Activated T-cell treated with anti-CD3 and anti-CD28 coated beads, Interleukin-2, amount 50 U/mL, for 72 hours (primary cell): ENCODE measurements around the gene PRR35. TPM values are rescaled to one million over a fixed set of nuclear protein-coding genes. Genes with fewer than 3 reads are reported as not detected.

Source experiments
- ATAC-seq, 2 donors: fragments of 150-1000 bp; cut with Tn5 transposase; replicated peaks in 1 of 2; 2 replicates each; pipeline ENCODE4 v1.10.0; 2021; ENCODE audit warnings: moderate library complexity in 2 of 2, mild to moderate bottlenecking in 1 of 2
- DNase-seq, 2 donors: peaks; one replicate each; pipeline ENCODE4 v3.0.0; 2021 to 2022; ENCODE audit warnings: mixed read lengths in 1 of 2
- H3K27ac Mint-ChIP-seq: one replicate; pipeline ENCODE4 v1.8.0; 2022; ENCODE audit warnings: mild to moderate bottlenecking, moderate library complexity, mixed read lengths
- H3K27me3 Mint-ChIP-seq: one replicate; pipeline ENCODE4 v1.8.0; 2022; ENCODE audit warnings: low read depth, mixed read lengths
- H3K36me3 Mint-ChIP-seq, 2 donors: one replicate each; pipeline ENCODE4 v1.8.0; 2022; ENCODE audit warnings: mixed read lengths in 2 of 2, mild to moderate bottlenecking in 1 of 2; ENCODE audit not compliant: insufficient read depth in 2 of 2
- H3K4me1 Mint-ChIP-seq: one replicate; pipeline ENCODE4 v1.8.0; 2022; ENCODE audit warnings: low read depth, mixed read lengths
- H3K4me3 Mint-ChIP-seq, 2 donors: one replicate each; pipeline ENCODE4 v1.8.0; 2022; ENCODE audit warnings: mild to moderate bottlenecking in 2 of 2, mixed read lengths in 2 of 2, moderate library complexity in 2 of 2
- H3K9me3 Mint-ChIP-seq, 2 donors: one replicate each; pipeline ENCODE4 v1.8.0; 2022; ENCODE audit warnings: mixed read lengths in 2 of 2
- total RNA-seq, 2 donors: library from RNA; stranded (reverse); gene quantifications; one replicate each; pipeline ENCODE4 v1.2.3, GENCODE V29; 2022

PRR35 gene
- total RNA-seq, 2 donors from 2014 or later, result 0.10 TPM; not detected in 1

- Mint-ChIP-seq H3K36me3 (peaks cover 2 to 3% of the 10 kb centered on the region in 2 donors), H3K4me3 (no peak overlapping the region), H3K27me3 (no peaks in the 10 kb centered on the region), H3K27ac (no peak overlapping the region), H3K4me1 (peaks cover 19% of the 10 kb centered on the region), H3K9me3 (no peaks in the 10 kb centered on the region)
- no peak for ATAC-seq
- DNase-seq, result no peak
Measured at GRCh38 chr16:533391-534123, 26.6 kb upstream of the PRR35 start.

GRCh38 chr16:534135-534534 is 26.1 kb upstream of the PRR35 start:
- no peaks in the 10 kb centered on the region for H3K9me3 Mint-ChIP-seq
- no peaks in the 10 kb centered on the region for H3K27me3 Mint-ChIP-seq
- H3K4me1 Mint-ChIP-seq, result peaks cover 14% of the 10 kb centered on the region
- H3K4me3 Mint-ChIP-seq, result no peak overlapping the region
- ATAC-seq (no peak), DNase-seq (no peak)
- peaks cover 0 to 3% of the 10 kb centered on the region in 2 donors for H3K36me3 Mint-ChIP-seq
- H3K27ac Mint-ChIP-seq, result no peak overlapping the region

- DNase-seq (no peak), ATAC-seq (no peak)
- Mint-ChIP-seq H3K9me3 (no peaks in the 10 kb centered on the region), H3K27me3 (no peaks in the 10 kb centered on the region), H3K4me1 (peaks cover 6% of the 10 kb centered on the region), H3K36me3 (peaks cover 0 to 2% of the 10 kb centered on the region in 2 donors), H3K4me3 (no peak overlapping the region), H3K27ac (no peak overlapping the region)
Measured at GRCh38 chr16:534856-535445, 25.2 kb upstream of the PRR35 start.

- Mint-ChIP-seq H3K36me3 (no peaks in the 10 kb centered on the region), H3K4me1 (no peaks in the 10 kb centered on the region), H3K27me3 (no peaks in the 10 kb centered on the region), H3K27ac (no peak overlapping the region), H3K4me3 (no peak overlapping the region), H3K9me3 (no peaks in the 10 kb centered on the region)
- DNase-seq (no peak), ATAC-seq (peak; percentile 36 to 38)
Measured at GRCh38 chr16:535446-536405, 24.5 kb upstream of the PRR35 start.

GRCh38 chr16:536746-537145 is 23.4 kb upstream of the PRR35 start:
- ATAC-seq, result no peak
- DNase-seq, result no peak
- H3K36me3 Mint-ChIP-seq, result no peaks in the 10 kb centered on the region

GRCh38 chr16:537415-538335 is 22.5 kb upstream of the PRR35 start:
- no peak for ATAC-seq
- no peaks in the 10 kb centered on the region for H3K27me3 Mint-ChIP-seq
- H3K27ac Mint-ChIP-seq, result no peak overlapping the region
- no peak overlapping the region for H3K4me3 Mint-ChIP-seq
- no peak for DNase-seq
- peaks cover 0 to 1% of the 10 kb centered on the region in 2 donors for H3K36me3 Mint-ChIP-seq
- no peaks in the 10 kb centered on the region for H3K4me1 Mint-ChIP-seq
- H3K9me3 Mint-ChIP-seq, result no peaks in the 10 kb centered on the region

More at GRCh38 chr16:536746-537145, 23.4 kb upstream of the PRR35 start:
- Mint-ChIP-seq H3K9me3 (no peaks in the 10 kb centered on the region), H3K27ac (no peak overlapping the region), H3K27me3 (no peaks in the 10 kb centered on the region), H3K4me1 (no peaks in the 10 kb centered on the region), H3K4me3 (no peak overlapping the region)

GRCh38 chr16:539901-540530 is 20.2 kb upstream of the PRR35 start:
- H3K27ac Mint-ChIP-seq, result peak overlapping the region; percentile 10
- ATAC-seq (no peak), DNase-seq (no peak)
- peaks cover 0 to 1% of the 10 kb centered on the region in 2 donors for H3K36me3 Mint-ChIP-seq
- H3K27me3 Mint-ChIP-seq, result no peaks in the 10 kb centered on the region
- no peaks in the 10 kb centered on the region for H3K4me1 Mint-ChIP-seq
- no peak overlapping the region for H3K4me3 Mint-ChIP-seq
- H3K9me3 Mint-ChIP-seq, result no peaks in the 10 kb centered on the region

GRCh38 chr16:540645-541340 is 19.4 kb upstream of the PRR35 start:
- no peak for ATAC-seq

GRCh38 chr16:543301-544164 is 16.7 kb upstream of the PRR35 start:
- DNase-seq, result no peak
- no peak overlapping the region for H3K27ac Mint-ChIP-seq
- no peak overlapping the region for H3K4me3 Mint-ChIP-seq
- H3K9me3 Mint-ChIP-seq, result no peaks in the 10 kb centered on the region
- peaks cover 0 to 1% of the 10 kb centered on the region in 2 donors for H3K36me3 Mint-ChIP-seq
- no peaks in the 10 kb centered on the region for H3K4me1 Mint-ChIP-seq
- H3K27me3 Mint-ChIP-seq, result no peaks in the 10 kb centered on the region
- ATAC-seq, result no peak

More at GRCh38 chr16:540645-541340, 19.4 kb upstream of the PRR35 start:
- no peak overlapping the region for H3K4me3 Mint-ChIP-seq
- DNase-seq, result no peak
- H3K27me3 Mint-ChIP-seq, result no peaks in the 10 kb centered on the region
- no peak overlapping the region for H3K27ac Mint-ChIP-seq
- no peaks in the 10 kb centered on the region for H3K9me3 Mint-ChIP-seq
- H3K4me1 Mint-ChIP-seq, result no peaks in the 10 kb centered on the region
- H3K36me3 Mint-ChIP-seq, result peaks cover 0 to 1% of the 10 kb centered on the region in 2 donors

- Mint-ChIP-seq H3K4me3 (no peak overlapping the region), H3K27me3 (no peaks in the 10 kb centered on the region), H3K36me3 (peaks cover 0 to 1% of the 10 kb centered on the region in 2 donors), H3K4me1 (no peaks in the 10 kb centered on the region), H3K9me3 (no peaks in the 10 kb centered on the region), H3K27ac (no peak overlapping the region)
- ATAC-seq, result no peak
- no peak for DNase-seq
Measured at GRCh38 chr16:544517-544916, 15.7 kb upstream of the PRR35 start.
